Endothelial cell of umbilical vein (primary cell): Measurements from ENCODE around the gene FAM117B. TPM values are rescaled to one million over a fixed set of nuclear protein-coding genes. Genes with fewer than 3 reads are reported as not detected.

Source experiments
- BruUV-seq: library from RNA; stranded (reverse); fragments of 400-500 nt; replicated peaks from 2 replicates; lab custom pipeline; 2021; lab: Mats Ljungman, UMichigan
- CTCF ChIA-PET: fragments of 300-600, 350-600 bp; sonication (Branson Sonifier 250); formaldehyde crosslinking; loops from one replicate; lab custom pipeline; 2021; ENCODE audit warnings: antibody characterized with exemption, inconsistent platforms; lab: Charles Lee
- POLR2A ChIA-PET: fragments of 300-600, 350-600 bp; sonication (Branson Sonifier 250); formaldehyde crosslinking; loops from one replicate; lab custom pipeline; 2021; ENCODE audit warnings: antibody characterized with exemption, inconsistent platforms; lab: Charles Lee
- DNase-seq: peaks from one replicate; pipeline ENCODE4 v3.0.0-alpha.2; 2011; ENCODE audit warnings: low read depth, low spot score
- FAIRE-seq: peaks from 2 replicates; lab custom pipeline; 2011; peaks lifted over from hg19 to GRCh38; lab: Jason Lieb, UNC
- H2AFZ ChIP-seq: 2 replicates; pipeline ENCODE4 v1.6.0; 2012; ENCODE audit warnings: low read depth, low read length, control low read depth, inconsistent platforms
- H3K27ac ChIP-seq: 2 replicates; pipeline ENCODE4 v1.5.1; 2011; ENCODE audit warnings: low read depth, mild to moderate bottlenecking, control low read depth, low read length, moderate library complexity; ENCODE audit not compliant: insufficient read depth
- H3K27me3 ChIP-seq, 2 experiments: 2 replicates each; pipeline versions ENCODE4 v1.6.0 to v1.6.1; 2011; ENCODE audit warnings: low read length in 2 of 2, mixed read lengths in 1 of 2; ENCODE audit not compliant: control insufficient read depth in 2 of 2, insufficient read depth in 2 of 2
- H3K36me3 ChIP-seq, 2 experiments: 2 replicates in 1 of 2; 3 replicates in 1 of 2; pipeline ENCODE4 v1.5.1; 2011; ENCODE audit warnings: low read length in 2 of 2, mild to moderate bottlenecking in 1 of 2, moderate library complexity in 1 of 2; ENCODE audit not compliant: control insufficient read depth in 2 of 2, insufficient read depth in 2 of 2; ENCODE audit errors: extremely low read depth in 1 of 2
- H3K4me1 ChIP-seq: 3 replicates; pipeline ENCODE4 v1.5.1; 2011; ENCODE audit warnings: mild to moderate bottlenecking, low read length; ENCODE audit not compliant: control insufficient read depth, insufficient read depth; ENCODE audit errors: extremely low read depth
- H3K4me2 ChIP-seq: 2 replicates; pipeline ENCODE4 v1.6.1; 2011; ENCODE audit warnings: low read length, control low read depth, mixed read lengths; ENCODE audit not compliant: insufficient read depth
- H3K4me3 ChIP-seq, 3 experiments: fragments of 200-600 bp in 1 of 3; sonication (generic), shearing (Covaris generic) in 1 of 3; replicated peaks in 1 of 3; 2 replicates each; pipeline ENCODE4 v1.5.1; 2011 to 2016; ENCODE audit warnings: control low read depth in 3 of 3, low read length in 3 of 3, mild to moderate bottlenecking in 2 of 3, inconsistent platforms in 1 of 3, low read depth in 1 of 3, moderate library complexity in 1 of 3; ENCODE audit not compliant: insufficient read depth in 1 of 3
- H3K79me2 ChIP-seq: 2 replicates; pipeline ENCODE4 v1.6.0; 2012; ENCODE audit warnings: low read length, inconsistent platforms; ENCODE audit not compliant: control insufficient read depth, insufficient read depth
- H3K9ac ChIP-seq: replicated peaks from 2 replicates; pipeline ENCODE3; 2011; ENCODE audit warnings: low read length, control low read depth; ENCODE audit not compliant: insufficient read depth; ENCODE audit errors: extremely low read depth
- H3K9me1 ChIP-seq: replicated peaks from 3 replicates; pipeline ENCODE4 v1.6.0; 2011; ENCODE audit warnings: mild to moderate bottlenecking, low read length; ENCODE audit not compliant: control insufficient read depth, insufficient read depth; ENCODE audit errors: extremely low read depth
- H3K9me3 ChIP-seq: replicated peaks from 2 replicates; pipeline ENCODE4 v1.5.1; 2012; ENCODE audit warnings: low read length, inconsistent platforms; ENCODE audit not compliant: control insufficient read depth, insufficient read depth
- H4K20me1 ChIP-seq: replicated peaks from 2 replicates; pipeline ENCODE3; 2011; ENCODE audit warnings: mild to moderate bottlenecking, low read length; ENCODE audit not compliant: control insufficient read depth, insufficient read depth; ENCODE audit errors: extremely low read depth
- EZH2 ChIP-seq: IDR thresholded peaks from 2 replicates; pipeline ENCODE4 v1.6.1; 2012; ENCODE audit warnings: borderline replicate concordance, low read depth, mild to moderate bottlenecking, moderate library complexity, low read length, inconsistent platforms; ENCODE audit not compliant: severe bottlenecking
- FOS ChIP-seq: IDR thresholded peaks from 2 replicates; pipeline ENCODE4 v1.6.1; 2011; ENCODE audit warnings: mild to moderate bottlenecking, low read length, moderate library complexity, borderline replicate concordance; ENCODE audit not compliant: insufficient read depth
- GATA2 ChIP-seq: IDR thresholded peaks from 2 replicates; pipeline ENCODE4 v1.7.0; 2011; ENCODE audit warnings: low read depth, mild to moderate bottlenecking, moderate library complexity, mixed read lengths, low read length; ENCODE audit not compliant: insufficient read length, insufficient read depth
- JUN ChIP-seq: IDR thresholded peaks from 2 replicates; pipeline ENCODE4 v1.6.1; 2011; ENCODE audit warnings: borderline replicate concordance, low read depth; ENCODE audit not compliant: insufficient read length, insufficient read depth
- MYC ChIP-seq: IDR thresholded peaks from one replicate; pipeline ENCODE4 v1.6.1; 2011; ENCODE audit warnings: mild to moderate bottlenecking, low read depth, low read length
- POLR2A ChIP-seq: IDR thresholded peaks from 2 replicates; pipeline ENCODE4 v1.6.1; 2012; ENCODE audit warnings: low read depth, mild to moderate bottlenecking, control low read depth, low read length
- POLR2AphosphoS5 ChIP-seq: IDR thresholded peaks from 2 replicates; pipeline ENCODE4 v1.6.1; 2012; ENCODE audit warnings: low read depth, mild to moderate bottlenecking, control low read depth, low read length, moderate library complexity; ENCODE audit not compliant: insufficient read depth
- dilution Hi-C: fragments of 300-500 bp; cut with MboI; formaldehyde crosslinking; loops from one replicate; pipeline ENCODE4 v1.15.0; 2019; ENCODE audit warnings: low sequenced_read_pairs; ENCODE audit not compliant: extremely low pct_ligation_motif_present
- intact Hi-C: fragments of 100-400 bp; cut with micrococcal nuclease; formaldehyde crosslinking; loops from one replicate; pipeline ENCODE4 v1.10.0; 2022
- polyA plus RNA-seq, 4 experiments: library from polyadenylated mRNA; depleted of rRNA in 3 of 4; stranded (reverse) in 3 of 4; unstranded in 1 of 4; fragments of >200 nt; gene quantifications; 2 replicates each; pipeline versions ENCODE4 v1.2.1 to v1.2.3, GENCODE V29; 2011 to 2012; ENCODE audit warnings: missing spikeins in 1 of 4
- total RNA-seq: library from RNA; stranded (reverse); gene quantifications from 2 replicates; pipeline ENCODE4 v1.2.3, GENCODE V29; 2021
- TF ChIP-seq, protein P1 (sequence below): IDR thresholded peaks from 2 replicates; pipeline ENCODE4 v1.6.1; 2011; ENCODE audit not compliant: insufficient read depth, insufficient read length
- TF ChIP-seq, protein P2 (sequence below), 2 donors: IDR thresholded peaks; 1 replicate in 1 of 2; 2 replicates in 1 of 2; pipeline ENCODE4 v1.5.1; 2011; ENCODE audit warnings: low read length in 2 of 2, mild to moderate bottlenecking in 2 of 2, moderate library complexity in 2 of 2, control low read depth in 1 of 2, inconsistent platforms in 1 of 2, low read depth in 1 of 2; ENCODE audit not compliant: insufficient read depth in 1 of 2; ENCODE audit errors: extremely low read depth in 1 of 2

Gene FAM117B
- total and polyA plus RNA-seq, 2 donors (not counting 3 experiments of a cell fraction or from before 2014, with no cell fraction given), result 1.3 to 7.0 TPM

DNA sequence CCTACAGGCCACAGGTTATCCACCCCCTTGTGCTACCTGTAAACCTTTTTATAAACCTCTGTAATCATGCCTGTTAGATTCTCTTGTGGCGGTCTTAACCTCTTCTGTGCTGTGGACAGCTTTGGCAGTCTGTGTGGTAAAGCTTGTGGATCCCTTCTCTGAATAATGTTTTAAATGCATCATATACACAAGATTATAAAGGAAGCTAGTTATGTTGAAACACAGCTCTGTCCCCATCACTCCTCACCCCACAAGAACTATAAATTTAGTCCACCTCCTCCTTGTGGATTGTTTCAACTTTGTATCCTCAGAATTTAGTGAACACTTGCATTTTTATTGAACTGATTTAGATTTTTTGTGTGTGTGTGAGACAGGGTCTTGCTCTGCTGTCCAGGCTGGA lies 129.1 kb downstream of the FAM117B start:
- Histone ChIP-seq H3K27ac (no peak overlapping the region), H3K9ac (no peak overlapping the region), H4K20me1 (no peaks in the 10 kb centered on the region), H3K9me3 (no peaks in the 10 kb centered on the region), H3K79me2 (no peaks in the 10 kb centered on the region), H3K4me1 (no peaks in the 10 kb centered on the region), H3K36me3 (peaks cover 0 to 3% of the 10 kb centered on the region in 2 experiments), H3K4me2 (no peak overlapping the region), H3K9me1 (no peaks in the 10 kb centered on the region), H3K27me3 (no peaks in the 10 kb centered on the region), H2AFZ (no peak overlapping the region), H3K4me3 (no peak overlapping the region)
- no peak for TF ChIP-seq EZH2
- no peak for TF ChIP-seq POLR2AphosphoS5
- TF ChIP-seq POLR2A, result no peak
- TF ChIP-seq, protein P1, sequence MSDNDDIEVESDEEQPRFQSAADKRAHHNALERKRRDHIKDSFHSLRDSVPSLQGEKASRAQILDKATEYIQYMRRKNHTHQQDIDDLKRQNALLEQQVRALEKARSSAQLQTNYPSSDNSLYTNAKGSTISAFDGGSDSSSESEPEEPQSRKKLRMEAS, result no peak
- TF ChIP-seq, protein P2, sequence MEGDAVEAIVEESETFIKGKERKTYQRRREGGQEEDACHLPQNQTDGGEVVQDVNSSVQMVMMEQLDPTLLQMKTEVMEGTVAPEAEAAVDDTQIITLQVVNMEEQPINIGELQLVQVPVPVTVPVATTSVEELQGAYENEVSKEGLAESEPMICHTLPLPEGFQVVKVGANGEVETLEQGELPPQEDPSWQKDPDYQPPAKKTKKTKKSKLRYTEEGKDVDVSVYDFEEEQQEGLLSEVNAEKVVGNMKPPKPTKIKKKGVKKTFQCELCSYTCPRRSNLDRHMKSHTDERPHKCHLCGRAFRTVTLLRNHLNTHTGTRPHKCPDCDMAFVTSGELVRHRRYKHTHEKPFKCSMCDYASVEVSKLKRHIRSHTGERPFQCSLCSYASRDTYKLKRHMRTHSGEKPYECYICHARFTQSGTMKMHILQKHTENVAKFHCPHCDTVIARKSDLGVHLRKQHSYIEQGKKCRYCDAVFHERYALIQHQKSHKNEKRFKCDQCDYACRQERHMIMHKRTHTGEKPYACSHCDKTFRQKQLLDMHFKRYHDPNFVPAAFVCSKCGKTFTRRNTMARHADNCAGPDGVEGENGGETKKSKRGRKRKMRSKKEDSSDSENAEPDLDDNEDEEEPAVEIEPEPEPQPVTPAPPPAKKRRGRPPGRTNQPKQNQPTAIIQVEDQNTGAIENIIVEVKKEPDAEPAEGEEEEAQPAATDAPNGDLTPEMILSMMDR (IDR thresholded peaks at IDR 0.05; ENCODE audit: extremely low read depth in 1 of 2, insufficient read depth in 1 of 2, low read depth in 1 of 2, low read length in 2 of 2), result no peak
- TF ChIP-seq JUN, result no peak
- TF ChIP-seq FOS, result no peak
- no peak for TF ChIP-seq GATA2
- no peak for TF ChIP-seq MYC
- intact Hi-C loops, result no loop called here
- dilution Hi-C loops, result no loop called here
- DNase-seq (no peak), FAIRE-seq (no peak)
- POLR2A ChIA-PET, result no interaction called here
- CTCF ChIA-PET, result interaction anchor here (0.6 kb wide), 1 partner anchor 140 kb away, joined by 3 read pairs; no protein-coding TSS in a partner anchor
- no TSS peak for BruUV-seq
